Neutrophil (primary cell): ENCODE results near the gene NHEJ1.

Source experiments
- H3K27ac ChIP-seq: fragments of 200-600 bp; sonication (generic); 2 replicates; pipeline ENCODE4 v1.5.1; 2016; ENCODE audit warnings: mild to moderate bottlenecking, moderate library complexity
- H3K27me3 ChIP-seq: fragments of 200-600 bp; sonication (generic); 2 replicates; pipeline ENCODE4 v1.6.0; 2016; ENCODE audit warnings: mild to moderate bottlenecking
- H3K36me3 ChIP-seq: fragments of 200-600 bp; sonication (generic); 2 replicates; pipeline ENCODE4 v1.5.1; 2017
- H3K4me1 ChIP-seq, 2 experiments: fragments of 200-600 bp in 1 of 2; sonication (generic) in 1 of 2; 1 replicate in 1 of 2; 2 replicates in 1 of 2; pipeline versions ENCODE4 v1.5.1 to v1.6.1; 2013 to 2016; ENCODE audit warnings: low read depth in 1 of 2, low read length in 1 of 2, mild to moderate bottlenecking in 1 of 2, moderate library complexity in 1 of 2; ENCODE audit not compliant: control insufficient read depth in 1 of 2, insufficient read depth in 1 of 2
- H3K4me3 ChIP-seq, 2 experiments: fragments of 200-600 bp in 1 of 2; sonication (generic) in 1 of 2; 1 replicate in 1 of 2; 2 replicates in 1 of 2; pipeline ENCODE4 v1.5.1; 2013 to 2016; ENCODE audit warnings: low read depth in 1 of 2, low read length in 1 of 2, mild to moderate bottlenecking in 1 of 2, moderate library complexity in 1 of 2
- H3K9me3 ChIP-seq: fragments of 200-600 bp; sonication (generic); 2 replicates; pipeline ENCODE4 v1.5.1; 2016
- CTCF ChIP-seq: fragments of 200-600 bp; sonication (generic); IDR thresholded peaks from 2 replicates; pipeline ENCODE4 v1.5.1; 2016; ENCODE audit warnings: antibody characterized with exemption

Gene NHEJ1

GRCh38 chr2:219133976-219134375 is 26.6 kb downstream of the NHEJ1 start:
- H3K9me3 ChIP-seq = no peaks in the 10 kb centered on the region
- H3K4me3 ChIP-seq = no peak overlapping the region
- TF ChIP-seq CTCF = no peak
- no peaks in the 10 kb centered on the region for H3K27me3 ChIP-seq
- H3K4me1 ChIP-seq = peaks cover 0 to 3% of the 10 kb centered on the region in 2 experiments
- no peak overlapping the region for H3K27ac ChIP-seq
- H3K36me3 ChIP-seq = no peaks in the 10 kb centered on the region

- Histone ChIP-seq H3K4me1 (peaks cover 0 to 3% of the 10 kb centered on the region in 2 experiments), H3K4me3 (no peak overlapping the region), H3K36me3 (no peaks in the 10 kb centered on the region), H3K27ac (no peak overlapping the region), H3K9me3 (no peaks in the 10 kb centered on the region), H3K27me3 (no peaks in the 10 kb centered on the region)
- TF ChIP-seq CTCF = no peak
Measured at GRCh38 chr2:219131744-219132143, 28.9 kb downstream of the NHEJ1 start.

- TF ChIP-seq CTCF = no peak
- Histone ChIP-seq H3K36me3 (no peaks in the 10 kb centered on the region), H3K4me1 (peaks cover 0 to 3% of the 10 kb centered on the region in 2 experiments), H3K27ac (no peak overlapping the region), H3K9me3 (no peaks in the 10 kb centered on the region), H3K4me3 (no peak overlapping the region), H3K27me3 (no peaks in the 10 kb centered on the region)
Measured at GRCh38 chr2:219131327-219131726, 29.3 kb downstream of the NHEJ1 start.

- no peak for TF ChIP-seq CTCF
Measured at GRCh38 chr2:219129589-219129988, 31.0 kb downstream of the NHEJ1 start.

GRCh38 chr2:219128396-219128795 is 32.2 kb downstream of the NHEJ1 start:
- no peaks in the 10 kb centered on the region for H3K9me3 ChIP-seq
- H3K4me3 ChIP-seq = no peak overlapping the region
- H3K27me3 ChIP-seq = no peaks in the 10 kb centered on the region
- no peaks in the 10 kb centered on the region for H3K36me3 ChIP-seq
- H3K27ac ChIP-seq = no peak overlapping the region
- TF ChIP-seq CTCF = no peak
- H3K4me1 ChIP-seq = no peaks in the 10 kb centered on the region

More at GRCh38 chr2:219129589-219129988, 31.0 kb downstream of the NHEJ1 start:
- no peaks in the 10 kb centered on the region for H3K9me3 ChIP-seq
- no peaks in the 10 kb centered on the region for H3K36me3 ChIP-seq
- peaks cover 0 to 3% of the 10 kb centered on the region in 2 experiments for H3K4me1 ChIP-seq
- H3K27ac ChIP-seq = no peak overlapping the region
- no peak overlapping the region for H3K4me3 ChIP-seq
- H3K27me3 ChIP-seq = no peaks in the 10 kb centered on the region

- no peak for TF ChIP-seq CTCF
Measured at GRCh38 chr2:219127037-219127635, 33.5 kb downstream of the NHEJ1 start.

More at GRCh38 chr2:219127037-219127635, 33.5 kb downstream of the NHEJ1 start:
- Histone ChIP-seq H3K4me1 (no peaks in the 10 kb centered on the region), H3K27me3 (no peaks in the 10 kb centered on the region), H3K4me3 (no peak overlapping the region), H3K27ac (no peak overlapping the region), H3K36me3 (no peaks in the 10 kb centered on the region), H3K9me3 (no peaks in the 10 kb centered on the region)
